Smooth muscle cell (in vitro differentiated cells): ENCODE results near the gene ATG5. TPM values are rescaled to one million over a fixed set of nuclear protein-coding genes. Genes with fewer than 3 reads are reported as not detected.
A peak's percentile ranks its signal among the peaks of the same experiment; 100 is the strongest.

Experiments used
- DNase-seq: peaks from one replicate; lab custom pipeline; 2025; ENCODE audit not compliant: unreplicated experiment; lab: John Stamatoyannopoulos, UW
- H2AFZ ChIP-seq: fragments of 200-600 bp; sonication (generic); 2 replicates; pipeline ENCODE4 v1.6.0; 2016; ENCODE audit warnings: antibody characterized with exemption, low read depth, mild to moderate bottlenecking
- H3F3A ChIP-seq: fragments of 200-600 bp; sonication (generic); 2 replicates; pipeline ENCODE4 v1.6.0; 2017; ENCODE audit warnings: antibody characterized with exemption, low read depth
- H3K27ac ChIP-seq: fragments of 200-600 bp; sonication (generic); 2 replicates; pipeline ENCODE4 v1.5.1; 2016; ENCODE audit warnings: low read depth, mild to moderate bottlenecking
- H3K27me3 ChIP-seq: fragments of 200-600 bp; sonication (generic); 2 replicates; pipeline ENCODE4 v1.6.1; 2016; ENCODE audit warnings: low read depth, mild to moderate bottlenecking
- H3K36me3 ChIP-seq: fragments of 200-600 bp; sonication (generic); 2 replicates; pipeline ENCODE4 v1.5.1; 2016; ENCODE audit warnings: low read depth
- H3K4me1 ChIP-seq: fragments of 200-600 bp; sonication (generic); 2 replicates; pipeline ENCODE4 v1.5.1; 2016; ENCODE audit warnings: low read depth
- H3K4me2 ChIP-seq: fragments of 200-600 bp; sonication (generic); 2 replicates; pipeline ENCODE4 v1.6.0; 2016; ENCODE audit warnings: mild to moderate bottlenecking
- H3K4me3 ChIP-seq: fragments of 200-600 bp; sonication (generic); 2 replicates; pipeline ENCODE4 v1.5.1; 2016; ENCODE audit warnings: mild to moderate bottlenecking
- H3K79me2 ChIP-seq: fragments of 200-600 bp; sonication (generic); 2 replicates; pipeline ENCODE4 v1.6.0; 2016; ENCODE audit warnings: low read depth, mild to moderate bottlenecking
- H3K9ac ChIP-seq: fragments of 200-600 bp; sonication (generic); 2 replicates; pipeline ENCODE4 v1.6.0; 2016; ENCODE audit warnings: low read depth
- H3K9me3 ChIP-seq: fragments of 200-600 bp; sonication (generic); replicated peaks from 2 replicates; pipeline ENCODE4 v1.5.1; 2016; ENCODE audit warnings: low read depth
- H4K20me1 ChIP-seq: fragments of 200-600 bp; sonication (generic); 2 replicates; pipeline ENCODE4 v1.6.0; 2016; ENCODE audit warnings: low read depth
- WGBS: methylation state at CpG from one replicate; pipeline ENCODE4 v1.1.7; 2016; ENCODE audit warnings: low lambda C conversion rate; 5-methylcytosine and 5-hydroxymethylcytosine counted together
- polyA plus RNA-seq: library from polyadenylated mRNA; unstranded; fragments of >200 nt; fragmentation: Nextera tagmentation; extraction: Ambion mirVana; gene quantifications from 2 replicates; pipeline ENCODE4 v1.2.1, GENCODE V29; 2016
- total RNA-seq: library from RNA; depleted of rRNA; stranded (reverse); fragments of >200 nt; gene quantifications from 2 replicates; pipeline ENCODE4 v1.2.3, GENCODE V29; 2014
- TF ChIP-seq, protein P1 (sequence below): fragments of 200-600 bp; sonication (generic); IDR thresholded peaks from 2 replicates; pipeline ENCODE4 v1.5.1; 2017; ENCODE audit warnings: borderline replicate concordance, mild to moderate bottlenecking, antibody characterized with exemption; ENCODE audit not compliant: insufficient read depth, poor library complexity, severe bottlenecking

Gene ATG5
- total and polyA plus RNA-seq, 2 experiments from 2014 or later: 33.7 to 34.4 TPM

DNA sequence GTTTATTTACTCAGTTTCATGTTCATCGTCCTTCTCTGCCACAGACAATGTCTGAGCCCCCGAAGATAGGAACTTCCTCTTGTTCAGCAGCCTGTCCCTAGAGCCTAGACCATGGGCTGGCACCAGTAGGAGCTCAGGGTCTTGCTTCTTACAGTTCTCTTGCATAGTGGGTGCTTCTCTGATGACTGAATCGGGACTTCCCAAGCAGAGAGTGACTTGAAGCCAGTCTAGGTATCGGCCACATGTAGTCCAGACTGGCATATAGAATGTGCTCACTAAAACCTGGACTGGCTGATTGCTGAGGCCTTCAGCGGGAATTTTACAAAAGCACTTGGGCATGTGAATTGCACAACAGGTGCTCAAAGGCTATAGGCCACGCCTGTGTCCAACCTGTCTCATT is 187.4 kb downstream of the ATG5 start:
- Histone ChIP-seq H3K9me3 (no peaks in the 10 kb centered on the region), H4K20me1 (no peaks in the 10 kb centered on the region), H3K4me2 (no peak overlapping the region), H3F3A (no peaks in the 10 kb centered on the region), H3K79me2 (no peaks in the 10 kb centered on the region), H3K27me3 (no peaks in the 10 kb centered on the region), H3K27ac (no peak overlapping the region), H3K4me3 (no peak overlapping the region), H3K36me3 (no peaks in the 10 kb centered on the region), H2AFZ (no peak overlapping the region), H3K4me1 (peaks cover 5% of the 10 kb centered on the region), H3K9ac (no peak overlapping the region)
- DNase-seq: no peak
- TF ChIP-seq, protein P1, sequence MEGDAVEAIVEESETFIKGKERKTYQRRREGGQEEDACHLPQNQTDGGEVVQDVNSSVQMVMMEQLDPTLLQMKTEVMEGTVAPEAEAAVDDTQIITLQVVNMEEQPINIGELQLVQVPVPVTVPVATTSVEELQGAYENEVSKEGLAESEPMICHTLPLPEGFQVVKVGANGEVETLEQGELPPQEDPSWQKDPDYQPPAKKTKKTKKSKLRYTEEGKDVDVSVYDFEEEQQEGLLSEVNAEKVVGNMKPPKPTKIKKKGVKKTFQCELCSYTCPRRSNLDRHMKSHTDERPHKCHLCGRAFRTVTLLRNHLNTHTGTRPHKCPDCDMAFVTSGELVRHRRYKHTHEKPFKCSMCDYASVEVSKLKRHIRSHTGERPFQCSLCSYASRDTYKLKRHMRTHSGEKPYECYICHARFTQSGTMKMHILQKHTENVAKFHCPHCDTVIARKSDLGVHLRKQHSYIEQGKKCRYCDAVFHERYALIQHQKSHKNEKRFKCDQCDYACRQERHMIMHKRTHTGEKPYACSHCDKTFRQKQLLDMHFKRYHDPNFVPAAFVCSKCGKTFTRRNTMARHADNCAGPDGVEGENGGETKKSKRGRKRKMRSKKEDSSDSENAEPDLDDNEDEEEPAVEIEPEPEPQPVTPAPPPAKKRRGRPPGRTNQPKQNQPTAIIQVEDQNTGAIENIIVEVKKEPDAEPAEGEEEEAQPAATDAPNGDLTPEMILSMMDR: no peak
- 90% methylated on average over 6 of the region's 6 CpGs for WGBS

DNA sequence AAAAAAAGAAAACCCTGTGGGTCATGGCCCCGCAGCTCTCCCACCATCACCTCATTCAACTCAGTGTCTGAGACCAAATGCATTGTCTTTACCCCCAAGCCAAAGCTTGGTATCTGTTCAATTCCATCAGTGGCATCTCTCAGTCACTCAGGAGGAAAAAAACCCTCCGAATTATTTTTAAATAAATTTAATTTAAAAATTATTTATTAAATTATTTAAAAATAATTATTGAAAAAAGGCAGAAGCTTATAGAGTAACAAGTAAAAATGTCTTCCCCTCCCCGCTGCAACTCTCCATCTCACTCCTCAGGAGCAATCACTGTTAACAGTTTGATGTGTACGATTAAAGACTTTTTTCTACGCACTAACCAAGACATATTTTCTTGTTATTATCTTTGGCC is 188.7 kb downstream of the ATG5 start:
- H3K4me1 ChIP-seq: peaks cover 5% of the 10 kb centered on the region
- no peaks in the 10 kb centered on the region for H3K36me3 ChIP-seq
- H3K4me2 ChIP-seq: no peak overlapping the region
- H3K79me2 ChIP-seq: no peaks in the 10 kb centered on the region
- no peak for DNase-seq
- H3K9me3 ChIP-seq: no peaks in the 10 kb centered on the region
- H2AFZ ChIP-seq: no peak overlapping the region
- H3K27ac ChIP-seq: no peak overlapping the region
- 98% methylated on average over 5 of the region's 5 CpGs for WGBS
- H3K4me3 ChIP-seq: no peak overlapping the region
- TF ChIP-seq, protein P1: no peak
- no peaks in the 10 kb centered on the region for H3F3A ChIP-seq
- H3K27me3 ChIP-seq: no peaks in the 10 kb centered on the region
- H3K9ac ChIP-seq: no peak overlapping the region
- no peaks in the 10 kb centered on the region for H4K20me1 ChIP-seq

DNA sequence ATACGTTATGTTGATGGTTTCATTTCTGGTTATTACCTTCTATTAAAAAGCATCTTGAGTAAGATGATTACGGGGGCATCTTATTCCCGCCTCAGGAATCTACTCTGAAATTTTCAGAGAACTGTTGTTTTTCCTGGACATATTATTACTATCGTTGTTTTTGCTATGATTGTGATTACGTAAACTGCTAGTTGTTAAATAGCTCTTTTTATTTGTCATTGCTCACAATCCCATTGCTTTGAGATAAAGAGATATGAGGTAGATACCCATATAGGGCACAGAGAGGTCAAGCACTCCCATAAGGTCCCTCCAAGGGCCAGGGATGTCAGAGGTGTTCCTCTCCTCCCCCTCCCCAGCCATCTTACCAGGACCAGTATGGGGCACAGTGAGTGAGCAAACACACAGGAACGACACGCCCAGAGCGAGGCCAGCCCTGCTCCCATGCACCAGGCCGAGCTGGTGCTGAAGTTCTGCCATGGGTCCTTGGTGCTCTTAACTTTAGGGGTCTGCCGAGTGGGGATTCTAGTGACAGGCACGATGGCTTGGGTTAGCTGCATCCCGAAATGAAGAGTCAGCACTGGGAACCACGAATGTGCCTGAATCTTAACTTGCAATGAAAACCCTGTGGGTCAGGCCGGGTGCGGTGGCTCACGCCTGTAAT is 189.5 kb downstream of the ATG5 start:
- Histone ChIP-seq H2AFZ (no peak overlapping the region), H3F3A (no peaks in the 10 kb centered on the region), H3K4me3 (no peak overlapping the region), H3K9me3 (no peaks in the 10 kb centered on the region), H3K36me3 (no peaks in the 10 kb centered on the region), H3K4me1 (peaks cover 5% of the 10 kb centered on the region), H3K4me2 (peak overlapping the region; percentile 62), H3K79me2 (no peaks in the 10 kb centered on the region), H4K20me1 (no peaks in the 10 kb centered on the region), H3K27me3 (no peaks in the 10 kb centered on the region), H3K9ac (peak overlapping the region; percentile 50), H3K27ac (no peak overlapping the region)
- WGBS: 91% methylated on average over 16 of the region's 16 CpGs
- no peak for DNase-seq
- TF ChIP-seq, protein P1: no peak
